Lung (tissue), 16 donors: ENCODE measurements around the gene PLPPR3. TPM values are rescaled to one million over a fixed set of nuclear protein-coding genes. Genes with fewer than 3 reads are reported as not detected.
A peak's percentile ranks its signal among the peaks of the same experiment; 100 is the strongest.

Experiments
- ATAC-seq: fragments of 200-7000 bp; cut with Tn5 transposase; one replicate; pipeline ENCODE4 v1.9.1; 2020; ENCODE audit warnings: moderate number of reproducible peaks; ENCODE audit not compliant: insufficient read depth, low FRiP score
- DNase-seq, 3 donors: peaks; one replicate each; pipeline ENCODE4 v3.0.0-alpha.2; 2013 to 2017
- H3K27ac ChIP-seq, 2 donors: one replicate each; pipeline ENCODE4 v1.5.1; 2013; ENCODE audit warnings: mild to moderate bottlenecking in 2 of 2, moderate library complexity in 2 of 2, control low read depth in 1 of 2, inconsistent platforms in 1 of 2, low read depth in 1 of 2, low read length in 1 of 2
- H3K27me3 ChIP-seq, 3 donors: one replicate each; pipeline ENCODE4 v1.5.1; 2013; ENCODE audit warnings: low read length in 2 of 3; ENCODE audit not compliant: control insufficient read depth in 3 of 3, insufficient read depth in 3 of 3
- H3K36me3 ChIP-seq, 4 donors: one replicate each; pipeline ENCODE4 v1.5.1; 2013; ENCODE audit warnings: low read length in 4 of 4, mild to moderate bottlenecking in 1 of 4, moderate library complexity in 1 of 4; ENCODE audit not compliant: control insufficient read depth in 4 of 4, insufficient read depth in 4 of 4
- H3K4me1 ChIP-seq, 5 donors: one replicate each; pipeline ENCODE4 v1.5.1; 2013; ENCODE audit warnings: low read length in 5 of 5, mild to moderate bottlenecking in 2 of 5, moderate library complexity in 1 of 5; ENCODE audit not compliant: control insufficient read depth in 5 of 5, insufficient read depth in 5 of 5
- H3K4me3 ChIP-seq: one replicate; pipeline ENCODE4 v1.5.1; 2013; ENCODE audit warnings: mild to moderate bottlenecking, control low read depth, moderate library complexity
- H3K9ac ChIP-seq, 2 donors: one replicate each; pipeline ENCODE4 v1.5.1; 2013; ENCODE audit warnings: low read length in 2 of 2, control low read depth in 1 of 2; ENCODE audit not compliant: insufficient read depth in 1 of 2
- H3K9me3 ChIP-seq, 4 donors: one replicate each; pipeline ENCODE4 v1.5.1; 2013; ENCODE audit warnings: low read length in 3 of 4, mild to moderate bottlenecking in 1 of 4, moderate library complexity in 1 of 4; ENCODE audit not compliant: control insufficient read depth in 4 of 4, insufficient read depth in 3 of 4
- WGBS, 2 donors: extraction: QIAGEN DNeasy Blood & Tissue Kit; methylation state at CpG; one replicate each; pipeline ENCODE4 v1.1.7; 2013; 5-methylcytosine and 5-hydroxymethylcytosine counted together
- long read RNA-seq, 5 donors: transcript quantifications; one replicate each; lab custom pipeline, GENCODE V29; 2026
- polyA plus RNA-seq, 2 donors: library from polyadenylated mRNA; stranded (reverse); fragments of 200-250 nt; gene quantifications; one replicate each; pipeline ENCODE4 v1.2.1, GENCODE V29; 2013
- total RNA-seq, 2 donors: library from RNA; depleted of rRNA in 1 of 2; stranded (reverse); fragments of >200 nt in 1 of 2; gene quantifications; one replicate each; pipeline ENCODE4 v1.2.1, GENCODE V29; 2014 to 2021
- TF ChIP-seq, protein P1 (sequence below): IDR thresholded peaks from 2 replicates; pipeline ENCODE4 v1.5.1; 2012; ENCODE audit warnings: mild to moderate bottlenecking; ENCODE audit errors: control extremely low read depth, extremely low read depth
- donor health status: control.
- donor health status: control.
- donor health status: Bipolar disorder and iron deficiency.
- donor health status: healthy.
- donor health status: DM: yes; HTN: yes; CAD: no.

Gene PLPPR3
- total RNA-seq (10 to 100 TPM in 1 of 2 donors, 1 to 10 TPM in 1; 8.1 to 14.1 TPM), polyA plus RNA-seq (1 to 10 TPM in 1 of 2 donors, under 1 TPM in 1; 0.91 to 4.2 TPM)
- long read RNA-seq, donor 1, partial matches to known transcripts, result 0 of 4 reads
- long read RNA-seq, donor 1, other reads (novel, unspliced or antisense), result 0 of 4 reads
- long read RNA-seq, donor 2, partial matches to known transcripts, result 0 of 1 reads
- long read RNA-seq, donor 2, other reads (novel, unspliced or antisense), result 0 of 1 reads
- long read RNA-seq, donor 3, partial matches to known transcripts, result 0 of 11 reads
- long read RNA-seq, donor 3, other reads (novel, unspliced or antisense), result 11 of 11 reads
- long read RNA-seq, donor 4, partial matches to known transcripts, result 0 of 1 reads
- long read RNA-seq, donor 4, other reads (novel, unspliced or antisense), result 0 of 1 reads
- long read RNA-seq, donor 5, transcript PLPPR3-204 (8 exons, 2,328 nt), result major isoform, 5 of 5 reads
- long read RNA-seq, donor 5, partial matches to known transcripts, result 0 of 5 reads
- long read RNA-seq, donor 5, other reads (novel, unspliced or antisense), result 0 of 5 reads

GRCh38 chr19:821825-822503 lies at the start of gene PLPPR3:
Gene PLPPR3 (minus strand): TSS chr19:821955. CDS start chr19:821559, 396 bp downstream.
- DNase-seq (no peak), ATAC-seq (no peak)
- H3K9ac ChIP-seq, result no peak within 1 kb of the TSS
- peaks cover 0 to 4% (median 2%) of the 10 kb centered on the region in 5 donors for H3K4me1 ChIP-seq
- H3K27ac ChIP-seq, result no peak within 1 kb of the TSS
- no peaks in the 10 kb centered on the region for H3K36me3 ChIP-seq
- peaks cover 0 to 4% (median 0%) of the 10 kb centered on the region in 3 donors for H3K27me3 ChIP-seq
- TF ChIP-seq, protein P1, sequence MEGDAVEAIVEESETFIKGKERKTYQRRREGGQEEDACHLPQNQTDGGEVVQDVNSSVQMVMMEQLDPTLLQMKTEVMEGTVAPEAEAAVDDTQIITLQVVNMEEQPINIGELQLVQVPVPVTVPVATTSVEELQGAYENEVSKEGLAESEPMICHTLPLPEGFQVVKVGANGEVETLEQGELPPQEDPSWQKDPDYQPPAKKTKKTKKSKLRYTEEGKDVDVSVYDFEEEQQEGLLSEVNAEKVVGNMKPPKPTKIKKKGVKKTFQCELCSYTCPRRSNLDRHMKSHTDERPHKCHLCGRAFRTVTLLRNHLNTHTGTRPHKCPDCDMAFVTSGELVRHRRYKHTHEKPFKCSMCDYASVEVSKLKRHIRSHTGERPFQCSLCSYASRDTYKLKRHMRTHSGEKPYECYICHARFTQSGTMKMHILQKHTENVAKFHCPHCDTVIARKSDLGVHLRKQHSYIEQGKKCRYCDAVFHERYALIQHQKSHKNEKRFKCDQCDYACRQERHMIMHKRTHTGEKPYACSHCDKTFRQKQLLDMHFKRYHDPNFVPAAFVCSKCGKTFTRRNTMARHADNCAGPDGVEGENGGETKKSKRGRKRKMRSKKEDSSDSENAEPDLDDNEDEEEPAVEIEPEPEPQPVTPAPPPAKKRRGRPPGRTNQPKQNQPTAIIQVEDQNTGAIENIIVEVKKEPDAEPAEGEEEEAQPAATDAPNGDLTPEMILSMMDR, result no peak
- no peaks in the 10 kb centered on the region for H3K9me3 ChIP-seq
- WGBS, 2 donors, result 2% methylated on average over 22 to 81 of the region's 86 CpGs
- no peak within 1 kb of the TSS for H3K4me3 ChIP-seq

- Histone ChIP-seq H3K9me3 (no peaks in the 10 kb centered on the region), H3K27ac (no peak overlapping the region), H3K4me1 (peaks cover 0 to 20% (median 12%) of the 10 kb centered on the region in 5 donors), H3K9ac (no peak overlapping the region), H3K27me3 (no peaks in the 10 kb centered on the region), H3K36me3 (peaks cover 0 to 55% (median 20%) of the 10 kb centered on the region in 4 donors), H3K4me3 (no peak overlapping the region)
- 79 to 85% methylated on average over 24 to 28 of the region's 28 CpGs for WGBS, 2 donors
- DNase-seq (peak; percentile 80 to 90 (median 88)), ATAC-seq (no peak)
- TF ChIP-seq, protein P1, result no peak
Measured at GRCh38 chr19:870963-871401, 49.2 kb upstream of the PLPPR3 start.

DNA sequence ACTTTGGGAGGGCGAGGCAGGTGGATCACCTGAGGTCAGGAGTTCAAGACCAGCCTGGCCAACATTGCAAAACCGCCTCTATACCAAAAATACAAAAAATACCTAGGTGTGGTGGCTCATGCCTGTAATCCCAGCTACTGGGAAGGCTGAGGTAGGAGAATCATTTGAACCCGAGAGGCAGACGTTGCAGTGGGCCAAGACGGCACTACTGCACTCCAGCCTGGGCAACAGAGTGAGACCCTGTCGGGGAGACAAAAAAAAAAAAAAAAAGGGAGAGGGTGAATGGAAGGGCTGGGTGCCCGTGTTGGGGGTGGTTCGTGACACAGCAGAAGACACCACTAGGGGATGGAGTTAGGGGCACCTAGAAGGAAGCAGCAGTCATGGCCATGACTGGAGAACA lies 48.6 kb upstream of the PLPPR3 start:
- 91 to 96% methylated on average over 8 of the region's 8 CpGs for WGBS, 2 donors
- TF ChIP-seq, protein P1, result no peak
- Histone ChIP-seq H3K4me3 (no peak overlapping the region), H3K36me3 (peaks cover 0 to 48% (median 17%) of the 10 kb centered on the region in 4 donors), H3K9ac (no peak overlapping the region), H3K4me1 (peaks cover 0 to 20% (median 12%) of the 10 kb centered on the region in 5 donors), H3K27ac (peak overlapping the region in 1 of 2 donors; percentile 42), H3K9me3 (no peaks in the 10 kb centered on the region), H3K27me3 (no peaks in the 10 kb centered on the region)
- ATAC-seq, result no peak
- DNase-seq, result no peak
